Esophagus muscularis mucosa (tissue), 3 donors: ENCODE data around the gene TTLL12.

Experiments used
- CTCF ChIP-seq, 3 experiments: fragments of 200-600 bp in 2 of 3; fragments of 450-650 bp in 1 of 3; sonication (generic) in 2 of 3; IDR thresholded peaks; one replicate each; pipeline ENCODE4 v1.5.1; 2017 to 2019; ENCODE audit warnings: antibody characterized with exemption in 3 of 3, mild to moderate bottlenecking in 2 of 3, moderate library complexity in 1 of 3
- POLR2A ChIP-seq: fragments of 450-650 bp; IDR thresholded peaks from one replicate; pipeline ENCODE4 v1.6.1; 2017; ENCODE audit warnings: antibody characterized with exemption, moderate library complexity, mild to moderate bottlenecking, low read depth

- TF ChIP-seq CTCF (IDR thresholded peaks at IDR 0.05), result no peak
- no peak for TF ChIP-seq POLR2A
Measured at GRCh38 chr22:43168471-43169309, 18.2 kb downstream of the TTLL12 start.
